Activated gamma-delta T cell (primary cell): Measurements from ENCODE around the gene POLR2A.

Experiments used
- DNase-seq: peaks from one replicate; lab custom pipeline; 2025; lab: John Stamatoyannopoulos, UW
- total RNA-seq, 2 donors: gene quantifications; one replicate each; lab custom pipeline; 2026; lab: John Stamatoyannopoulos, UW

The POLR2A gene
- total RNA-seq = 114 to 133 reads per million in 2 donors

- peak; percentile 95 for DNase-seq
These were observed at the start of gene POLR2A for GRCh38 chr17:7484067-7484918. POLR2A (plus strand) TSS chr17:7484366.

- peak; percentile 33 for DNase-seq
These were observed 48.2 kb upstream of the POLR2A start for GRCh38 chr17:7435676-7436555.

DNA sequence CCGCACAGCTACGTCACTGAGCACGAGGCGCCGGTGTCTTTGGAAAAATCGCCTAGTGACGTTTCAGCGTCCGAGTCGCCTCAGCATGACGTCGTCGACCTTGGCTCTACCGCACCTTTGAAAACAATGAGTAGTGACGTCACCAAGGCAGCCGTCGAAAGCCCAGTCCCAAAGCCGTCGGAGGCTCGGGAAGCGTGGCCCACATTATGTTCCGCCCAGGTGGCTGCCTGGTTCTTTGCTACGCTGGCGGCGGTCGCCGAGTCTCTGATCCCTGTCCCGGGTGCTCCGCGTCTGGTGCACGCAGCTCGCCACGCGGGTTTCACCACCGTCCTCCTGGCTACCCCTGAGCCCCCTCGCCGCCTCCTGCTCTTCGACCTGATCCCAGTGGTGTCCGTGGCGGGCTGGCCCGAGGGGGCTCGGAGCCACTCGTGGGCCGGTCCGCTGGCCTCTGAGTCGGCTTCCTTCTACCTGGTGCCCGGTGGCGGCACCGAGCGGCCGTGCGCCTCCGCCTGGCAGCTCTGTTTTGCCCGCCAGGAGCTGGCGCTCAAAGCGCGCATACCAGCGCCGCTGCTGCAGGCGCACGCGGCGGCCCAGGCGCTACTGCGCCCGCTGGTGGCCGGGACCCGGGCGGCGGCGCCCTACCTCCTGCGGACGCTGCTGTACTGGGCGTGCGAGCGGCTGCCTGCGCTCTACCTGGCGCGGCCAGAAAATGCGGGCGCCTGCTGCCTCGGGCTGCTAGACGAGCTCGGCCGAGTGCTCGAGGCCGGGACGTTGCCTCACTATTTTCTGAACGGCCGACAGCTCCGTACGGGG is 47.4 kb upstream of the POLR2A start:
- peak; percentile 61 for DNase-seq

GRCh38 chr17:7437369-7437863 is 46.8 kb upstream of the POLR2A start:
- no peak for DNase-seq

DNA sequence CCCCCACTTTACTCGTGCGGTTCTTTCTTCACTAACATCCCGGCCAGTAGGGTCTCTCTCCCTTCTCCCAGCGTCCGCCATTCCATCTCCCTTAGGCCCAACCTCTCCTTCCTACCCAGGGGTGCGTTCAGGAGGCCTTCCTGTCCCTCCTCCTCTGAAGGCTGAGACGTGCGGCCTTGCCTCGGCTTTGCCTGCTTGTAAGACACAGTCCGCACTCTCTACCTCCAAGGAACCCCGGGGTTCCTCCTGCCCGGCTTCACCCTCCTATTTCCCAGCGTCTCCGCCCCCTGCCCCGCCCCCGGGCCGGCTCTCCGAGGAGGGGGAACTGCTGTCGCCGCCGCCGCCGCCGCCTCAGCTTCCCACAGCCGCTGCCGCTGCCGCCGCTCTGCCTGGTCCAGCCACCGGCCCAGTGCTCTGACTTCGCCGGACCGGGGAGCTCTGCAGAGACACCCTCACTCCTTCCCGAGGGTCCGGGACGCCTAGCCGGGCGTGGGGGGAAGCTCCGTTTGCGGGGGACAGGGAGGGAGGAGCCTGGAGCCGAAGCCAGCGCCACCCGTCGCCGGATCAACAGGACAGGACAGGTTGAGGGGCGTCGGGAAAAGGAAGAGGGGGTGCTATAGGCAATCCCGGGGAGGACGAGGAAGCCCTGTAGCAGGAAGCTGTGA is 46.1 kb upstream of the POLR2A start:
- DNase-seq = peak; percentile 25

- DNase-seq = no peak
These were observed 45.3 kb upstream of the POLR2A start for GRCh38 chr17:7438656-7439460.

- no peak for DNase-seq
These were observed 44.6 kb upstream of the POLR2A start, which contains the start of gene FGF11 for GRCh38 chr17:7439462-7440112. FGF11 (plus strand) TSS chr17:7439512; CDS start chr17:7439621, 109 bp downstream.

- DNase-seq = no peak
These were observed 43.9 kb upstream of the POLR2A start for GRCh38 chr17:7440113-7440833.

DNA sequence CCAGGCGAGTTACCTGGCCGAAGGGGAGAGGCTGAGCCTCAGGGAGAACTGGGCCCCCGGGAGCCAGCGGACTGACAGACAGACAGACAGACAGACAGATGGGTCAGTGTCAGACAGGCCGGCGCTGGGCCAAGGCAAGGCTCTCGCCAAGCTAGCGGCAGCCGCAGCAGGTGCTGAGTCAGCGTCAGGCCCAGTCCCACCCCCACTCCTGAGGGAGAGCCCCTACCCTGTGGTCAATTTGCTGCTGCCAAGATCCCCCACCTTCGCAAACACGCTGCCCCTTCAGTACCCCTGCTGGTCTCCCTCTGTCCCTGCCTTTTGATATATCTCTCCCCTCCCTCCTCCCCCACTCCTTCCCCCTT is 43.4 kb upstream of the POLR2A start:
- no peak for DNase-seq

GRCh38 chr17:7441266-7441665 is 42.9 kb upstream of the POLR2A start:
- no peak for DNase-seq

GRCh38 chr17:7442142-7442541 is 42.0 kb upstream of the POLR2A start:
- no peak for DNase-seq

DNA sequence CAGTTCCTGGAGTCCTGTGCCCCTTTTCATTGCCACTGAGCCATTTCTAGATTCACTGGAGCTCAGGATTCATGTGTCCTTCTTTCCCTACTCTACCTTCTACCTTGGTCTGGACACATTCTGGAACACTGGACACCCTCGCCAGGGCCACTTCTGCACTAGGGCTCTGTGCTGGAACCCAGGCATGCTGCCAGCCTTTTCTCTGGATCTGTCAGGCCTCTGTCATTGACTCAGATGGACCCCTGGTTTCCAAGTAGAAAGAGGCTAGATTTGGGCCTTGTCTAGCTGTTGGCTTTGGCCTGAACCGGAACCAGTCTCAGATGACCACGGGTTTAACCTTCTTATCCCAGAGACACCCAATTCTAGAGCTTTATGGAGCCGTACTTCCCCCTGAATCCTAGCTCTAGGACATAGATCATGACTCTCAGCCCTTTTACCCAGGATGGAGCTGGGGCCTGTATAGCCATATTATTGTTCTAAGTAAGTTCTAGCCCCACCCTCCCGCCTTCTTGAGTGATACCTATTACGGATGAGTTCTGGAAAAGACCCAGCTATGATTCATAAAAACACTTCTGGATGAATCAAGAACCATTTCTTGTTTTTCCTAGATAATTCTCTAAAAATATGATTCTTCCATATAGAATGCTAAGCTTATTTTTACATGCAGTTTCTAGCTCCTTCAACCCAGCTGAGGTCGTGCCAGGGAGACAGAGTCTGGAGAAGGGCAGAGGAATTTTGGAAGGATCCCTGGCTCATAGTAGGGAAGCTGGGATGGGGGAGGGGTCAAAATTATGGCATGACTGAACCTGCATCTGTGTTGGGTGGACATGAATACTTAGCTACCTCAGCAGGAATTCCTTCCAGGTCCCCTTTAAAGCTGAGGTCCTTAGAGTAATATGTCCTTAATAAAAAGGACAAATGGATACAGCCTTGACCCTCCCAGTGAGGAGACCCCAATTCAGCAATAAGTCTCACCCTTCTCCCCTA is 40.4 kb upstream of the POLR2A start:
- no peak for DNase-seq

DNA sequence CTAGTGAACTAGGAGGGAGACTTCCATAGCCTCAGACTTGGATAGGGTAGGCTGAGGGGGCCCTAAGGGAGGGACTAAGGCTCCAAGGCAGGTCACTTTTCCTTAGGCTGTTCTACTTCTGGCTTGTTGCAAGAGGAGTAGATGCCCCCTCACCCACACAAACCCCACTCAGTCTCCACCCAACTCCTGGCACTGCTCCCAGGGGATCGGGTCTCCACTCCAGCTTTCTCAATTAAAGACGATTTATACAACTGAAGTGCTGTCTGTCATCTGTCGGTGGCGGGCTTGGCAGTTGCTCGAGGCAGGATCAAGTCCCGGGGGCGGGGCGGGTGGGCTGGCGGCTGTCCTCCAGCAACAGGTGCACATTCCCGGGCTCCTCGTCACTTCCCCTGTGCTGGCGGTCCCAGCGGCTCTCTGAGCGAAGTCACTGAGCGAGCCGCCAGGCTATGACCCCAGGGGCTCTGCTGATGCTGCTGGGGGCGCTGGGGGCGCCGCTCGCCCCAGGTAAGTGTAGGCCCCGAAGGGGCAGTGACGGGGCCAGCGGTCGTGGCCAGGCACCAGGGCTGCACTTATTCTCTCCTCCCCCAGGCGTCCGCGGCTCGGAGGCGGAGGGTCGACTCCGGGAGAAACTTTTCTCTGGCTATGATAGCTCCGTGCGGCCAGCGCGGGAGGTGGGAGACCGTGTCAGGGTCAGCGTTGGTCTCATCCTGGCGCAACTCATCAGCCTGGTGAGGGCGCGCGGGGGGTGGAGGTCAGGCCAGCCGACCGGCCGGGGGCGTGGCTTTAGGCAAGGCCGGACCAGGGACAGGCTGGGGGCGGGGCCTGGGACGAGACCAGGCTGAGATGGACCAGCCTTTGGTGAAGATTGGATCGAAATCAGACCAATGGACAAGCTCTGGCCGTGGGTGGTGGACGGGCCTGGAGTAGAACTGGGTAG is 39.2 kb upstream of the POLR2A start, which contains the start of gene CHRNB1:
Gene CHRNB1, plus strand, starts transcription at position 380 of the 937 bp plus-strand sequence. Its CDS starts 67 bp downstream, at position 447.
- no peak for DNase-seq

DNA sequence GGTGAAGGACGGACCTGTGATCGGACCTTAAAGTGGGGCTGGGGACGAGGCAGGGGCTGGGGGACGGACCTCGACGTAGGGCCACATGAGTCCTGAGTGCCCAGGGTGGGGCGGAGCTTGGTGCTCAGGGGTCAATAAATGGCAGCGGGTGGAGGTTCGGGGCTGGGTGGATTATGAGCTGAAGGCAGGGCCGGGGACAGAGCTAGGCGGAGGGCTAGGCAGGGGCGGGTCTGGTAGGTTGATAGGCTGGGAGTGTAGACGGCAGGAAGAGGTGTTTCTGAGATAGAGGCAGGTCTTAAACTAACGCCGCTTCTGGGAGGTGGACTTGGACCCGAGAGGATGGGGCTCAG is 38.6 kb upstream of the POLR2A start:
- DNase-seq = no peak

- DNase-seq = no peak
These were observed 35.7 kb upstream of the POLR2A start for GRCh38 chr17:7448461-7448860.

DNA sequence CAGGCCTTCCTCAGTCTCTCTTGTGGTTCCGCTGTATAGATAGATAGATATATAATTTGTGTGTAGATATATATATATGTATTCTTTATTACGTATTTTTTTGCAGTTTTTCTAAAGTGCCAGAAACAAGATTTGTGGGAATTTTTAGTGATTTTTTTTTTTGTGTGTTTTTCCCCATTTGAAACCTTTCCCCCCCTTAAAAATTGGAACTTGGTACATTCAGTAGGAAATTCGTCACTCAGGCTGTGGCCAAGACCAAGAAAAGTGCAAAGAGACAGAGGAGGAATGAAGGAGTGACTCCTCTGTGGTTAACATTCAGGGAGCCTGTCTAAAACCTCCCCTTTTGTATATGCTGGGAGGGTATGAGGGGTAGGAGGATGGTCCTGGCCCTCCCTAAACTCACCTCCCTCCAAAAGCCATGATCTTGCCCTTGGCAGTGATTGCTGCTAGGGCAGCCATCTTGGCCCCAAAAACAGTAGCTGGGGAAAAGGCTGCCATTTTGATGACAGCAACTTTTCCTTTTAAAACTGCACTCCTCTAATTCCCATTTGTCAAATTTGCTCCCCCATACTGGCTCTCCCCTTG is 24.1 kb upstream of the POLR2A start:
- DNase-seq = no peak
